ENCODE results near the gene PRMT7. TPM values are rescaled to one million over a fixed set of nuclear protein-coding genes. Genes with fewer than 3 reads are reported as not detected.

PRMT7 gene
- total RNA-seq, 4 donors from 2014 or later = 20.6 to 115 (median 38.5) TPM

GRCh38 chr16:68319185-68319908, 8.5 kb downstream of the PRMT7 start:
- intact Hi-C loops (cut with DNase I; ENCODE audit: low total_unique reads) = no loop called here
- Histone ChIP-seq H3K27me3 (no peaks in the 10 kb centered on the region), H3K27ac (no peak overlapping the region), H3K4me3 (no peak overlapping the region), H3K36me3 (peaks cover 0 to 16% (median 8%) of the 10 kb centered on the region in 4 donors), H3K9me3 (no peaks in the 10 kb centered on the region), H3K4me1 (no peaks in the 10 kb centered on the region)
- 83 to 89% methylated on average over 3 to 6 of the region's 6 CpGs for WGBS, 2 donors (ENCODE audit: low coverage in 1 of 2)
- DNase-seq = no peak
- in situ Hi-C loops (cut with MboI; ENCODE audit: low pct_ligation_motif_present in 1 of 4, low pct_unique_long_range_greater_than_20kb in 1 of 4, low sequenced_read_pairs in 3 of 4) = no loop called here
- no peak for TF ChIP-seq EP300 (IDR thresholded peaks at IDR 0.05; ENCODE audit: low read depth)
- no peak for TF ChIP-seq CTCF (IDR thresholded peaks at IDR 0.05)
- no peak for TF ChIP-seq POLR2AphosphoS5 (IDR thresholded peaks at IDR 0.05)
- TF ChIP-seq POLR2A (IDR thresholded peaks at IDR 0.05) = no peak

- Histone ChIP-seq H3K4me3 (no peak overlapping the region), H3K27ac (no peak overlapping the region), H3K9me3 (no peaks in the 10 kb centered on the region), H3K36me3 (peaks cover 0 to 9% (median 2%) of the 10 kb centered on the region in 4 donors), H3K27me3 (no peaks in the 10 kb centered on the region), H3K4me1 (no peaks in the 10 kb centered on the region)
- TF ChIP-seq EP300 (IDR thresholded peaks at IDR 0.05; ENCODE audit: low read depth) (no peak), POLR2A (IDR thresholded peaks at IDR 0.05) (no peak), POLR2AphosphoS5 (IDR thresholded peaks at IDR 0.05) (no peak), CTCF (IDR thresholded peaks at IDR 0.05) (no peak)
- intact Hi-C loops (cut with DNase I; ENCODE audit: low total_unique reads) (no loop called here), in situ Hi-C loops (cut with MboI; ENCODE audit: low pct_ligation_motif_present in 1 of 4, low pct_unique_long_range_greater_than_20kb in 1 of 4, low sequenced_read_pairs in 3 of 4) (loop anchor here in 1 of 4 donors (10.0 kb wide), 1 partner anchor 70 kb away; no protein-coding TSS in a partner anchor)
- no peak for DNase-seq
- 89% methylated on average over 5 of the region's 5 CpGs; no CpG with 5 or more reads in 1 of the 2 donors for WGBS, 2 donors (ENCODE audit: low coverage in 1 of 2)
These were observed 13.5 kb downstream of the PRMT7 start for GRCh38 chr16:68324336-68324735.

GRCh38 chr16:68324780-68325357, 14.1 kb downstream of the PRMT7 start:
- Histone ChIP-seq H3K36me3 (peaks cover 0 to 9% (median 3%) of the 10 kb centered on the region in 4 donors), H3K9me3 (no peaks in the 10 kb centered on the region), H3K27me3 (no peaks in the 10 kb centered on the region), H3K4me1 (no peaks in the 10 kb centered on the region), H3K4me3 (no peak overlapping the region), H3K27ac (no peak overlapping the region)
- no peak for DNase-seq
- in situ Hi-C loops (cut with MboI; ENCODE audit: low pct_ligation_motif_present in 1 of 4, low pct_unique_long_range_greater_than_20kb in 1 of 4, low sequenced_read_pairs in 3 of 4) = loop anchor here in 1 of 4 donors (10.0 kb wide), 1 partner anchor 70 kb away; no protein-coding TSS in a partner anchor
- TF ChIP-seq CTCF (IDR thresholded peaks at IDR 0.05) (no peak), POLR2A (IDR thresholded peaks at IDR 0.05) (no peak), EP300 (IDR thresholded peaks at IDR 0.05; ENCODE audit: low read depth) (no peak), POLR2AphosphoS5 (IDR thresholded peaks at IDR 0.05) (no peak)
- intact Hi-C loops (cut with DNase I; ENCODE audit: low total_unique reads) = no loop called here
- WGBS, 2 donors (ENCODE audit: low coverage in 1 of 2) = 92% methylated on average over 8 of the region's 8 CpGs; no CpG with 5 or more reads in 1 of the 2 donors

- in situ Hi-C loops (cut with MboI; ENCODE audit: low pct_ligation_motif_present in 1 of 4, low pct_unique_long_range_greater_than_20kb in 1 of 4, low sequenced_read_pairs in 3 of 4) = loop anchor here in 1 of 4 donors (10.0 kb wide), 1 partner anchor 74 kb away; no protein-coding TSS in a partner anchor
- H3K4me1 ChIP-seq = peaks cover 0 to 15% (median 5%) of the 10 kb centered on the region in 4 donors
- TF ChIP-seq CTCF (IDR thresholded peaks at IDR 0.05) (peak; percentile 84 to 95 (median 94)), POLR2A (IDR thresholded peaks at IDR 0.05) (no peak)
- no peaks in the 10 kb centered on the region for H3K27me3 ChIP-seq
- H3K9me3 ChIP-seq = no peaks in the 10 kb centered on the region
- peak; percentile 80 for DNase-seq
- peaks cover 0 to 11% (median 2%) of the 10 kb centered on the region in 4 donors for H3K36me3 ChIP-seq
- H3K4me3 ChIP-seq = no peak overlapping the region
- 41 to 71% methylated on average over 7 to 13 of the region's 13 CpGs for WGBS, 2 donors (ENCODE audit: low coverage in 1 of 2)
- intact Hi-C loops (cut with DNase I; ENCODE audit: low total_unique reads) = loop anchor here (1.0 kb wide), 1 partner anchor 88 kb away; no protein-coding TSS in a partner anchor
- no peak overlapping the region for H3K27ac ChIP-seq
These were observed 17.5 kb downstream of the PRMT7 start for GRCh38 chr16:68328151-68328859.
